Ishikawa (cell line): ENCODE data around the gene GPX7.

ENCODE experiments used
- EP300 ChIP-seq: IDR thresholded peaks from 2 replicates; pipeline ENCODE4 v1.6.1; 2012; ENCODE audit warnings: borderline replicate concordance
- RAD21 ChIP-seq: IDR thresholded peaks from 2 replicates; pipeline ENCODE4 v1.6.1; 2012; ENCODE audit warnings: low read depth
- TAF1 ChIP-seq: IDR thresholded peaks from 2 replicates; pipeline ENCODE4 v1.6.1; 2012; ENCODE audit warnings: low read depth, mild to moderate bottlenecking

DNA sequence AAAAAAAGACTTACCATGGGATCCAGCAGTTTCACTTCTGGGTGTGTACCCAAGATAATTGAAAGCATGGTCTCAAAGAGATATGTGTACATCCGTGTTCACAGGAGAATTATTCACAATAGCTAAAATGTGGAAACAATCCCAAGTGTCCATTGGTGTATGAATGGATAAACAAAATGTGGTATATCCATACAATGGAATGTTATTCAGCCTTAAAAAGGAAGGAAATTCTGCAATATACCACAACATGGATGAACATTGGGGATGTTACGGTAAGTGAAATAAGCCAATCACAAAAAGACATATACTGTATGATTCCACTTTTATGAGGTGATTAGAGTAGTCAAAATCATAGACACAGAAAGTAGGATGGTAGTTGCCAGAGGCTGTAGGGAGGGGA is 42.3 kb upstream of the GPX7 start:
- TF ChIP-seq RAD21 (no peak), EP300 (no peak), TAF1 (no peak)
